HepG2 (cell line): ENCODE measurements around the gene RANBP3. TPM values are rescaled to one million over a fixed set of nuclear protein-coding genes. Genes with fewer than 3 reads are reported as not detected.
A peak's percentile ranks its signal among the peaks of the same experiment; 100 is the strongest.

Experiments used
- ARID3A ChIP-seq: IDR thresholded peaks from 2 replicates; pipeline ENCODE4 v1.6.1; 2012; ENCODE audit warnings: low read depth, low read length, improper control_type of control experiment
- ATF1 ChIP-seq: IDR thresholded peaks from 2 replicates; pipeline ENCODE4 v1.6.1; 2016; ENCODE audit warnings: mild to moderate bottlenecking, control low read depth
- ETV5 ChIP-seq: IDR thresholded peaks from 2 replicates; pipeline ENCODE4 v1.6.1; 2018; ENCODE audit warnings: missing biosample characterization, missing genetic modification reagents, inconsistent platforms, borderline replicate concordance
- GTF3A ChIP-seq: sonication (generic); formaldehyde crosslinking; conservative IDR thresholded peaks from 2 replicates; pipeline ENCODE4 v1.4.0; 2020; ENCODE audit warnings: mild to moderate bottlenecking, missing genetic modification reagents
- KAT2B ChIP-seq: fragments of 150-350 bp; IDR thresholded peaks from 2 replicates; pipeline ENCODE4 v1.6.1; 2014; ENCODE audit warnings: low read depth, low read length, borderline replicate concordance
- LRRFIP1 ChIP-seq: sonication (generic); formaldehyde crosslinking; conservative IDR thresholded peaks from 2 replicates; pipeline ENCODE4 v1.4.0; 2020; ENCODE audit warnings: missing genetic modification reagents
- MAFF ChIP-seq: IDR thresholded peaks from 2 replicates; pipeline ENCODE4 v1.6.1; 2011; ENCODE audit warnings: low read depth, low read length, improper control_type of control experiment
- MIER2 ChIP-seq: IDR thresholded peaks from 2 replicates; pipeline ENCODE4 v1.6.1; 2016; ENCODE audit warnings: missing biosample characterization, missing genetic modification reagents
- PRPF4 ChIP-seq: fragments of 200-400 bp; formaldehyde crosslinking; IDR thresholded peaks from 2 replicates; pipeline ENCODE4 v1.6.1; 2016; ENCODE audit warnings: low read length, low read depth; ENCODE audit not compliant: poor library complexity, severe bottlenecking
- RBM39 ChIP-seq: fragments of 200-400 bp; formaldehyde crosslinking; IDR thresholded peaks from one replicate; pipeline ENCODE4 v1.6.1; 2018; ENCODE audit warnings: antibody characterized with exemption, mild to moderate bottlenecking, low read depth, low read length; ENCODE audit not compliant: poor library complexity, severe bottlenecking
- RFX1 ChIP-seq: fragments of 450-650 bp; IDR thresholded peaks from 2 replicates; pipeline ENCODE4 v1.6.1; 2017
- RORA ChIP-seq: sonication (generic); formaldehyde crosslinking; IDR thresholded peaks from 2 replicates; pipeline ENCODE4 v1.5.0; 2020; ENCODE audit warnings: mild to moderate bottlenecking, missing genetic modification reagents, moderate library complexity
- SP5 ChIP-seq: IDR thresholded peaks from 2 replicates; pipeline ENCODE4 v1.6.1; 2016; ENCODE audit warnings: low read depth, borderline replicate concordance
- TEAD2 ChIP-seq: sonication (generic); formaldehyde crosslinking; IDR thresholded peaks from 2 replicates; pipeline ENCODE4 v1.9.0; 2021; ENCODE audit warnings: missing genetic modification reagents
- YY1 ChIP-seq: IDR thresholded peaks from 2 replicates; pipeline ENCODE4 v1.6.1; 2011; ENCODE audit warnings: low read length, low read depth, moderate library complexity, mild to moderate bottlenecking; ENCODE audit not compliant: insufficient read depth, insufficient replicate concordance
- ZBTB7B ChIP-seq: sonication (generic); formaldehyde crosslinking; IDR thresholded peaks from 2 replicates; pipeline ENCODE4 v1.4.0; 2020; ENCODE audit warnings: missing genetic modification reagents
- ZFP36L1 ChIP-seq: sonication (generic); formaldehyde crosslinking; IDR thresholded peaks from 2 replicates; pipeline ENCODE4 v1.8.0; 2022; ENCODE audit warnings: mild to moderate bottlenecking, missing genetic modification reagents, moderate library complexity
- ZSCAN29 ChIP-seq: sonication (generic); formaldehyde crosslinking; conservative IDR thresholded peaks from 2 replicates; pipeline ENCODE4 v1.4.0; 2020; ENCODE audit warnings: mild to moderate bottlenecking, missing genetic modification reagents
- ZSCAN5A ChIP-seq: sonication (generic); formaldehyde crosslinking; IDR thresholded peaks from 2 replicates; pipeline ENCODE4 v1.8.0; 2022; ENCODE audit warnings: mild to moderate bottlenecking, missing genetic modification reagents, borderline replicate concordance
- polyA plus RNA-seq, 8 experiments: library from polyadenylated mRNA; depleted of rRNA in 3 of 8; stranded (reverse) in 7 of 8; unstranded in 1 of 8; fragments of >200 nt; fragmentation: Illumina TruSeq in 4 of 8; extraction: Trizol in 4 of 8; gene quantifications; 2 replicates each; pipeline versions ENCODE4 v1.2.1 to v1.2.3, GENCODE V29; 2011 to 2016; ENCODE audit warnings: low read depth in 4 of 8, missing spikeins in 1 of 8, mixed read lengths in 1 of 8; ENCODE audit not compliant: insufficient read depth in 1 of 8
- total RNA-seq, 5 experiments: library from RNA; depleted of rRNA; stranded (reverse); fragments of >200 nt; fragmentation: Illumina TruSeq; extraction: Trizol; gene quantifications; 2 replicates each; pipeline ENCODE4 v1.2.3, GENCODE V29; 2016; ENCODE audit warnings: low read depth in 1 of 5
- TF ChIP-seq, protein P1 (sequence below): sonication (generic); formaldehyde crosslinking; IDR thresholded peaks from 2 replicates; pipeline ENCODE4 v1.9.0; 2021; ENCODE audit warnings: missing genetic modification reagents, borderline replicate concordance
- TF ChIP-seq, protein P2 (sequence below): IDR thresholded peaks from 2 replicates; pipeline ENCODE4 v1.6.1; 2016; ENCODE audit warnings: low read depth, borderline replicate concordance

RANBP3 gene
- total and polyA plus RNA-seq, 2 of the 13 experiments (the other 11 are each of a cell fraction or from before 2014, with no cell fraction given): 39.5 to 149 TPM

DNA sequence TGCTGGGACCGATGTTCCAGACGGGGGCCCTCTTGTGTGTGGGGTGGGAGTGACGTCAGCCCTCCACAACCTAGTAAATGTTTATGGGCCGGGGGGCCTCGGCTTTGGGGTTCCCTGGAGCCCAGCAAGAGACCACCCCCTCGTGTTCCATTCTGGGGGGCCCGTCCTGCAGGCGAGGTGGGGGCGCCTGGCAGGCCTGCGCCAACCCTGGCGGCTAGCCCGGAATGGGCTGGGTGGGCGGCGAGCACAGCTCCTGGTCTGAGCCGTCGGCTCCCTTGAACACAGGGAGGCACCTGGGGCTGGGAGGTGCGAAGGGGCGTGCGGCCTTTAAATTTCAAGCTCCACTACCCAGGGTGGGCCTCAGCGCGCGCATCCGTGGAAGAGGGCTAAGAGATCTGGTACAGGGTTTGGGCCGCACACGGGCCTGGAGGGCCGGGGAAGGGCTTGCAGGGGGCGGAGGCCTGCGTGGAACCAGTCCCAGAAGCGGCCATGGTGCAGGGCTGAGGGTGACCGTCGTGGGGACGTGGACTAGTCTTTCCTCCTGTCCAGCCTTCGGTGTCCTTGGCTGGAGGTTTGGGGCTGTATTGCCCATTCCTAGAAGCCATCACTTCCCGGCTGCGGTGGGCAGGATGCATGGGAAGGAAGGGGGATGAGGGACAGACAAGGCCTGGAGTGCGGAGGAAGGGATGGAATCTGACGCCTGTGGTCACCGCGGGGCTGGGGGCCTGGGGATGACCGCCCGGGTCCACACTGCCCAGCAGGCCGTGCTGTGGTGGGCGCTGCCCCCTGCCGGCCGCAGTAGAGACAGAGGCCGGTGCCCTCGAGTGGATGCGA lies 85.8 kb downstream of the RANBP3 start (continued):
- TF ChIP-seq ZFP36L1 (0 out of 2 replicates have a peak, but pooled peaks have one; percentile 48), LRRFIP1 (no peak), MIER2 (CRISPR knock-in tag) (no peak), TEAD2 (CRISPR knock-in tag) (no peak), ATF1 (CRISPR knock-in tag) (no peak), PRPF4 (no peak), YY1 (peak; percentile 45), GTF3A (no peak), ETV5 (CRISPR knock-in tag) (no peak; the same call in 1 of the 2 replicates), ZSCAN5A (no peak), ZBTB7B (CRISPR knock-in tag) (peak; percentile 71; the same call in 1 of the 2 replicates), ARID3A (no peak), MAFF (no peak), KAT2B (no peak), RBM39 (peak; percentile 70), SP5 (CRISPR knock-in tag) (0 out of 2 replicates have a peak, but pooled peaks have one; percentile 35), RORA (CRISPR knock-in tag) (no peak), RFX1 (no peak), ZSCAN29 (CRISPR knock-in tag) (peak; percentile 69)
- TF ChIP-seq, protein P1, sequence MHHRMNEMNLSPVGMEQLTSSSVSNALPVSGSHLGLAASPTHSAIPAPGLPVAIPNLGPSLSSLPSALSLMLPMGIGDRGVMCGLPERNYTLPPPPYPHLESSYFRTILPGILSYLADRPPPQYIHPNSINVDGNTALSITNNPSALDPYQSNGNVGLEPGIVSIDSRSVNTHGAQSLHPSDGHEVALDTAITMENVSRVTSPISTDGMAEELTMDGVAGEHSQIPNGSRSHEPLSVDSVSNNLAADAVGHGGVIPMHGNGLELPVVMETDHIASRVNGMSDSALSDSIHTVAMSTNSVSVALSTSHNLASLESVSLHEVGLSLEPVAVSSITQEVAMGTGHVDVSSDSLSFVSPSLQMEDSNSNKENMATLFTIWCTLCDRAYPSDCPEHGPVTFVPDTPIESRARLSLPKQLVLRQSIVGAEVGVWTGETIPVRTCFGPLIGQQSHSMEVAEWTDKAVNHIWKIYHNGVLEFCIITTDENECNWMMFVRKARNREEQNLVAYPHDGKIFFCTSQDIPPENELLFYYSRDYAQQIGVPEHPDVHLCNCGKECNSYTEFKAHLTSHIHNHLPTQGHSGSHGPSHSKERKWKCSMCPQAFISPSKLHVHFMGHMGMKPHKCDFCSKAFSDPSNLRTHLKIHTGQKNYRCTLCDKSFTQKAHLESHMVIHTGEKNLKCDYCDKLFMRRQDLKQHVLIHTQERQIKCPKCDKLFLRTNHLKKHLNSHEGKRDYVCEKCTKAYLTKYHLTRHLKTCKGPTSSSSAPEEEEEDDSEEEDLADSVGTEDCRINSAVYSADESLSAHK (CRISPR knock-in tag): no peak
- TF ChIP-seq, protein P2, sequence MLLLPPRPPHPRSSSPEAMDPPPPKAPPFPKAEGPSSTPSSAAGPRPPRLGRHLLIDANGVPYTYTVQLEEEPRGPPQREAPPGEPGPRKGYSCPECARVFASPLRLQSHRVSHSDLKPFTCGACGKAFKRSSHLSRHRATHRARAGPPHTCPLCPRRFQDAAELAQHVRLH: 0 out of 2 replicates have a peak, but pooled peaks have one; percentile 38
